ENCODE results near the gene FSTL5. TPM values are rescaled to one million over a fixed set of nuclear protein-coding genes. Genes with fewer than 3 reads are reported as not detected.
A peak's percentile ranks its signal among the peaks of the same experiment; 100 is the strongest.

Gene FSTL5
- total RNA-seq, 4 donors from 2014 or later, result 0.33 to 0.52 (median 0.40) TPM

- H3K4me1 ChIP-seq, result no peaks in the 10 kb centered on the region
- H3K9me3 ChIP-seq, result no peaks in the 10 kb centered on the region
- TF ChIP-seq EP300 (IDR thresholded peaks at IDR 0.05), result no peak
- no peak for TF ChIP-seq CTCF (IDR thresholded peaks at IDR 0.05)
- TF ChIP-seq POLR2A (IDR thresholded peaks at IDR 0.05; ENCODE audit: low read depth), result no peak
- TF ChIP-seq POLR2AphosphoS5 (IDR thresholded peaks at IDR 0.05), result no peak
- intact Hi-C loops (cut with DNase I), result no loop called here
- no peaks in the 10 kb centered on the region for H3K27me3 ChIP-seq
- H3K36me3 ChIP-seq, result no peaks in the 10 kb centered on the region
- H3K27ac ChIP-seq (replicated peaks in 1 of 4), result no peak overlapping the region
- H3K4me3 ChIP-seq, result no peak overlapping the region
- DNase-seq (ENCODE audit: extremely low spot score), result no peak
- WGBS, result 74% methylated on average over 2 of the region's 2 CpGs
Measured at GRCh38 chr4:161573836-161574235, 590.0 kb downstream of the FSTL5 start.

- H3K9me3 ChIP-seq, result no peaks in the 10 kb centered on the region
- no peak for DNase-seq (ENCODE audit: extremely low spot score)
- no peak for TF ChIP-seq POLR2AphosphoS5 (IDR thresholded peaks at IDR 0.05)
- peak in 1 of 3 experiments; percentile 18 for TF ChIP-seq CTCF (IDR thresholded peaks at IDR 0.05)
- no peak overlapping the region for H3K4me3 ChIP-seq
- no peak overlapping the region for H3K27ac ChIP-seq (replicated peaks in 1 of 4)
- no peaks in the 10 kb centered on the region for H3K36me3 ChIP-seq
- no peaks in the 10 kb centered on the region for H3K27me3 ChIP-seq
- 97% methylated on average over 1 of the region's 1 CpG for WGBS
- intact Hi-C loops (cut with DNase I), result no loop called here
- H3K4me1 ChIP-seq, result no peaks in the 10 kb centered on the region
Measured at GRCh38 chr4:161564230-161564834, 599.5 kb downstream of the FSTL5 start.

GRCh38 chr4:161555689-161556660, 607.8 kb downstream of the FSTL5 start:
- intact Hi-C loops (cut with DNase I), result no loop called here
- H3K9me3 ChIP-seq, result no peaks in the 10 kb centered on the region
- no peak overlapping the region for H3K4me3 ChIP-seq
- H3K4me1 ChIP-seq, result no peaks in the 10 kb centered on the region
- no peaks in the 10 kb centered on the region for H3K27me3 ChIP-seq
- no peak overlapping the region for H3K27ac ChIP-seq (replicated peaks in 1 of 4)
- no peaks in the 10 kb centered on the region for H3K36me3 ChIP-seq
- 67% methylated on average over 5 of the region's 5 CpGs for WGBS
- no peak for DNase-seq (ENCODE audit: extremely low spot score)
- no peak for TF ChIP-seq CTCF (IDR thresholded peaks at IDR 0.05)
- TF ChIP-seq EP300 (IDR thresholded peaks at IDR 0.05), result no peak
- no peak for TF ChIP-seq POLR2A (IDR thresholded peaks at IDR 0.05; ENCODE audit: low read depth)
- no peak for TF ChIP-seq POLR2AphosphoS5 (IDR thresholded peaks at IDR 0.05)

GRCh38 chr4:161554372-161554990, 609.3 kb downstream of the FSTL5 start:
- Histone ChIP-seq H3K27ac (replicated peaks in 1 of 4) (no peak overlapping the region), H3K27me3 (no peaks in the 10 kb centered on the region), H3K4me1 (no peaks in the 10 kb centered on the region), H3K4me3 (no peak overlapping the region), H3K36me3 (no peaks in the 10 kb centered on the region), H3K9me3 (no peaks in the 10 kb centered on the region)
- DNase-seq (ENCODE audit: extremely low spot score), result no peak
- WGBS, result 38% methylated on average over 5 of the region's 5 CpGs
- TF ChIP-seq POLR2A (IDR thresholded peaks at IDR 0.05; ENCODE audit: low read depth) (no peak), POLR2AphosphoS5 (IDR thresholded peaks at IDR 0.05) (no peak), CTCF (IDR thresholded peaks at IDR 0.05) (no peak), EP300 (IDR thresholded peaks at IDR 0.05) (no peak)
- intact Hi-C loops (cut with DNase I), result no loop called here
